HL-60 (cell line): ENCODE data around the gene GRIK1.

Source experiments
- DNase-seq, 2 experiments: peaks; one replicate each; pipeline ENCODE4 v3.0.0-alpha.2; 2010 to 2020; ENCODE audit warnings: low read depth in 1 of 2, low spot score in 1 of 2
- H3K27ac ChIP-seq: fragments of 250-450 bp; sonication (Bioruptor Pico); replicated peaks from 2 replicates; pipeline ENCODE4 v1.5.1; 2020; ENCODE audit warnings: mild to moderate bottlenecking, moderate library complexity
- H3K27me3 ChIP-seq: fragments of 250-450 bp; sonication (Bioruptor Pico); 2 replicates; pipeline ENCODE4 v1.5.1; 2021; ENCODE audit warnings: mild to moderate bottlenecking, moderate library complexity; ENCODE audit not compliant: insufficient read depth, poor library complexity, severe bottlenecking
- H3K4me3 ChIP-seq: replicated peaks from 2 replicates; pipeline ENCODE4 v1.5.1; 2011; ENCODE audit warnings: mild to moderate bottlenecking, control low read depth, low read length; ENCODE audit not compliant: insufficient read depth
- CTCF ChIP-seq: IDR thresholded peaks from one replicate; pipeline ENCODE4 v1.5.1; 2011; ENCODE audit warnings: low read length, control low read depth, inconsistent platforms; ENCODE audit not compliant: insufficient read depth
- GABPA ChIP-seq: IDR thresholded peaks from 2 replicates; pipeline ENCODE4 v1.6.1; 2012; ENCODE audit warnings: low read depth
- POLR2AphosphoS5 ChIP-seq: IDR thresholded peaks from 2 replicates; pipeline ENCODE4 v1.6.1; 2012; ENCODE audit warnings: low read depth
- SPI1 ChIP-seq: IDR thresholded peaks from 2 replicates; pipeline ENCODE4 v1.6.1; 2012; ENCODE audit warnings: low read depth, mild to moderate bottlenecking, borderline replicate concordance
- TF ChIP-seq, protein P1 (sequence below): IDR thresholded peaks from 2 replicates; pipeline ENCODE4 v1.6.1; 2012; ENCODE audit warnings: low read depth; ENCODE audit not compliant: insufficient replicate concordance

Gene GRIK1

DNA sequence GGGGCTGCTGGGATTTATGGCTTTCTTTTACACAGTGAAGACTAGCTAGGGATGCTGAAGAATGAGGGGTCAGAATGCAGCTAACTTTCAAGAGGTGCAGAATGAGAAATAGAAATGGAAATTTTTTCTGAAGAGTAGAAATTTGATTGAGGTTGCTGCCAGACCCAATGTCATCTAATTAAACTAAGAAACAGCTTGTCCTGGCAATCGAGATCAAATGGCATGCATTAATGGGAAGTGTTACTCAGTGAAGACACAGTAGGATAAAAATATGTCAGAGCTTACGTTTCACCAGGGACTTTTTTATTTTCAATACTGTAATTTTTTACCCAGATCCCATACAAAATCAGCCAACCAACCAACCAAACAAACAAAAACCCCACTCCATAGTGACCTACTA, 306.0 kb downstream of the GRIK1 start:
- TF ChIP-seq CTCF (no peak), POLR2AphosphoS5 (no peak), GABPA (no peak), SPI1 (no peak)
- TF ChIP-seq, protein P1, sequence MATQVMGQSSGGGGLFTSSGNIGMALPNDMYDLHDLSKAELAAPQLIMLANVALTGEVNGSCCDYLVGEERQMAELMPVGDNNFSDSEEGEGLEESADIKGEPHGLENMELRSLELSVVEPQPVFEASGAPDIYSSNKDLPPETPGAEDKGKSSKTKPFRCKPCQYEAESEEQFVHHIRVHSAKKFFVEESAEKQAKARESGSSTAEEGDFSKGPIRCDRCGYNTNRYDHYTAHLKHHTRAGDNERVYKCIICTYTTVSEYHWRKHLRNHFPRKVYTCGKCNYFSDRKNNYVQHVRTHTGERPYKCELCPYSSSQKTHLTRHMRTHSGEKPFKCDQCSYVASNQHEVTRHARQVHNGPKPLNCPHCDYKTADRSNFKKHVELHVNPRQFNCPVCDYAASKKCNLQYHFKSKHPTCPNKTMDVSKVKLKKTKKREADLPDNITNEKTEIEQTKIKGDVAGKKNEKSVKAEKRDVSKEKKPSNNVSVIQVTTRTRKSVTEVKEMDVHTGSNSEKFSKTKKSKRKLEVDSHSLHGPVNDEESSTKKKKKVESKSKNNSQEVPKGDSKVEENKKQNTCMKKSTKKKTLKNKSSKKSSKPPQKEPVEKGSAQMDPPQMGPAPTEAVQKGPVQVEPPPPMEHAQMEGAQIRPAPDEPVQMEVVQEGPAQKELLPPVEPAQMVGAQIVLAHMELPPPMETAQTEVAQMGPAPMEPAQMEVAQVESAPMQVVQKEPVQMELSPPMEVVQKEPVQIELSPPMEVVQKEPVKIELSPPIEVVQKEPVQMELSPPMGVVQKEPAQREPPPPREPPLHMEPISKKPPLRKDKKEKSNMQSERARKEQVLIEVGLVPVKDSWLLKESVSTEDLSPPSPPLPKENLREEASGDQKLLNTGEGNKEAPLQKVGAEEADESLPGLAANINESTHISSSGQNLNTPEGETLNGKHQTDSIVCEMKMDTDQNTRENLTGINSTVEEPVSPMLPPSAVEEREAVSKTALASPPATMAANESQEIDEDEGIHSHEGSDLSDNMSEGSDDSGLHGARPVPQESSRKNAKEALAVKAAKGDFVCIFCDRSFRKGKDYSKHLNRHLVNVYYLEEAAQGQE = no peak
- Histone ChIP-seq H3K4me3 (no peak overlapping the region), H3K27me3 (no peaks in the 10 kb centered on the region), H3K27ac (no peak overlapping the region)
- no peak for DNase-seq

- TF ChIP-seq POLR2AphosphoS5 (no peak), GABPA (no peak), SPI1 (no peak), CTCF (no peak)
- TF ChIP-seq, protein P1 = no peak
- no peak overlapping the region for H3K4me3 ChIP-seq
- DNase-seq = no peak
Observed at GRCh38 chr21:29630441-29630840, 309.4 kb downstream of the GRIK1 start.

GRCh38 chr21:29627905-29628304, 311.9 kb downstream of the GRIK1 start:
- TF ChIP-seq, protein P1 = no peak
- no peak for TF ChIP-seq SPI1
- Histone ChIP-seq H3K27me3 (no peaks in the 10 kb centered on the region), H3K4me3 (no peak overlapping the region), H3K27ac (no peak overlapping the region)
- no peak for DNase-seq

More at GRCh38 chr21:29630441-29630840, 309.4 kb downstream of the GRIK1 start:
- Histone ChIP-seq H3K27me3 (no peaks in the 10 kb centered on the region), H3K27ac (no peak overlapping the region)
